Measurements from ENCODE around the gene EXD3. TPM values are rescaled to one million over a fixed set of nuclear protein-coding genes. Genes with fewer than 3 reads are reported as not detected.

Gene EXD3
- total and polyA plus RNA-seq, 9 of the 15 experiments (the other 6 are each of a cell fraction or from before 2014, with no cell fraction given): 0.29 to 12.5 (median 3.9) TPM

GRCh38 chr9:137449931-137450538 lies 27.1 kb upstream of the EXD3 start (continued):
- TF ChIP-seq, protein P1, sequence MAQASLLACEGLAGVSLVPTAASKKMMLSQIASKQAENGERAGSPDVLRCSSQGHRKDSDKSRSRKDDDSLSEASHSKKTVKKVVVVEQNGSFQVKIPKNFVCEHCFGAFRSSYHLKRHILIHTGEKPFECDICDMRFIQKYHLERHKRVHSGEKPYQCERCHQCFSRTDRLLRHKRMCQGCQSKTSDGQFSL (CRISPR knock-in tag; IDR thresholded peaks at IDR 0.05): peak; percentile 67
- TF ChIP-seq, protein P1 (tag; IDR thresholded peaks at IDR 0.05): peak in 1 of 2 experiments; percentile 41; a peak in 1 of 4 replicates
- peak; percentile 93; the same call in 1 of the 2 replicates for TF ChIP-seq TCF7 (IDR thresholded peaks at IDR 0.05; ENCODE audit: borderline replicate concordance)
- peak; percentile 20; the same call in 1 of the 2 replicates for TF ChIP-seq CREM (IDR thresholded peaks at IDR 0.05; ENCODE audit: low read depth)
- TF ChIP-seq, protein P2, sequence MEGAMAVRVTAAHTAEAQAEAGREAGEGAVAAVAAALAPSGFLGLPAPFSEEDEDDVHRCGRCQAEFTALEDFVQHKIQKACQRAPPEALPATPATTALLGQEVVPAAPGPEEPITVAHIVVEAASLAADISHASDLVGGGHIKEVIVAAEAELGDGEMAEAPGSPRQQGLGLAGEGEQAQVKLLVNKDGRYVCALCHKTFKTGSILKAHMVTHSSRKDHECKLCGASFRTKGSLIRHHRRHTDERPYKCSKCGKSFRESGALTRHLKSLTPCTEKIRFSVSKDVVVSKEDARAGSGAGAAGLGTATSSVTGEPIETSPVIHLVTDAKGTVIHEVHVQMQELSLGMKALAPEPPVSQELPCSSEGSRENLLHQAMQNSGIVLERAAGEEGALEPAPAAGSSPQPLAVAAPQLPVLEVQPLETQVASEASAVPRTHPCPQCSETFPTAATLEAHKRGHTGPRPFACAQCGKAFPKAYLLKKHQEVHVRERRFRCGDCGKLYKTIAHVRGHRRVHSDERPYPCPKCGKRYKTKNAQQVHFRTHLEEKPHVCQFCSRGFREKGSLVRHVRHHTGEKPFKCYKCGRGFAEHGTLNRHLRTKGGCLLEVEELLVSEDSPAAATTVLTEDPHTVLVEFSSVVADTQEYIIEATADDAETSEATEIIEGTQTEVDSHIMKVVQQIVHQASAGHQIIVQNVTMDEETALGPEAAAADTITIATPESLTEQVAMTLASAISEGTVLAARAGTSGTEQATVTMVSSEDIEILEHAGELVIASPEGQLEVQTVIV (CRISPR knock-in tag; IDR thresholded peaks at IDR 0.05; ENCODE audit: borderline replicate concordance): no peak
